SH-SY5Y (cell line): Measurements from ENCODE around the gene MRPS27.

Experiments
- GATA2 ChIP-seq: IDR thresholded peaks from 2 replicates; pipeline ENCODE4 v1.6.1; 2011; ENCODE audit warnings: mild to moderate bottlenecking, low read depth, low read length
- GATA3 ChIP-seq: IDR thresholded peaks from 2 replicates; pipeline ENCODE4 v1.6.1; 2011; ENCODE audit warnings: low read depth, mild to moderate bottlenecking, low read length, moderate library complexity

DNA sequence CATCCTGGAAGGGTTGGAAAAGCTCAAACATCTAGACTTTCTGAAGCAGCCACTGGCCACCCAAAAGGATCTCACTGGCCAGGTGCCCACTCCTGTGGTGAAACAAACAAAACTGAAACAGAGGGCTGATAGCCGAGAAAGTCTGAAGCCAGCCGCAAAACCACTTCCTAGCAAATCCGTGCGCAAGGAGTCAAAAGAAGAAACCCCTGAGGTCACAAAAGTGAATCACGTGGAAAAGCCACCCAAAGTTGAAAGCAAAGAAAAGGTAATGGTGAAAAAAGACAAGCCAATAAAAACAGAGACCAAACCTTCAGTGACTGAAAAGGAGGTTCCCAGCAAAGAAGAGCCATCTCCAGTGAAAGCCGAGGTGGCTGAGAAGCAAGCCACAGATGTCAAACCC lies 125.2 kb downstream of the MRPS27 start:
- TF ChIP-seq GATA2 (no peak), GATA3 (no peak)
